Measurements from ENCODE around the gene PTPRN.

Gene PTPRN

GRCh38 chr2:219277703-219278654, 31.2 kb downstream of the PTPRN start:
- DNase-seq (ENCODE audit: low read depth): no peak
- H3K4me3 ChIP-seq (ENCODE audit: low read depth, low read length): peak overlapping the region; percentile 60
- TF ChIP-seq CTCF (IDR thresholded peaks at IDR 0.05; ENCODE audit: low read depth, low read length, missing control alignments): peak; percentile 99

GRCh38 chr2:219274361-219274921, 34.8 kb downstream of the PTPRN start:
- DNase-seq (ENCODE audit: low read depth): no peak
- no peak for TF ChIP-seq CTCF (IDR thresholded peaks at IDR 0.05; ENCODE audit: low read depth, low read length, missing control alignments)
- H3K4me3 ChIP-seq (ENCODE audit: low read depth, low read length): no peak overlapping the region

- TF ChIP-seq CTCF (IDR thresholded peaks at IDR 0.05; ENCODE audit: low read depth, low read length, missing control alignments): no peak
- no peak overlapping the region for H3K4me3 ChIP-seq (ENCODE audit: low read depth, low read length)
- DNase-seq (ENCODE audit: low read depth): no peak
Measured at GRCh38 chr2:219273937-219274336, 35.3 kb downstream of the PTPRN start.

- TF ChIP-seq CTCF (IDR thresholded peaks at IDR 0.05; ENCODE audit: low read depth, low read length, missing control alignments): no peak
- no peak for DNase-seq (ENCODE audit: low read depth)
Measured at GRCh38 chr2:219272995-219273394, 36.2 kb downstream of the PTPRN start.

GRCh38 chr2:219272356-219272755, 36.8 kb downstream of the PTPRN start:
- no peak overlapping the region for H3K4me3 ChIP-seq (ENCODE audit: low read depth, low read length)
- no peak for DNase-seq (ENCODE audit: low read depth)
- TF ChIP-seq CTCF (IDR thresholded peaks at IDR 0.05; ENCODE audit: low read depth, low read length, missing control alignments): no peak

More at GRCh38 chr2:219272995-219273394, 36.2 kb downstream of the PTPRN start:
- no peak overlapping the region for H3K4me3 ChIP-seq (ENCODE audit: low read depth, low read length)

- H3K4me3 ChIP-seq (ENCODE audit: low read depth, low read length): no peak overlapping the region
- no peak for DNase-seq (ENCODE audit: low read depth)
- TF ChIP-seq CTCF (IDR thresholded peaks at IDR 0.05; ENCODE audit: low read depth, low read length, missing control alignments): no peak
Measured at GRCh38 chr2:219271021-219271420, 38.2 kb downstream of the PTPRN start.
